ENCODE measurements around the gene DCHS1.

- TF ChIP-seq CHD4 (IDR thresholded peaks at IDR 0.05; ENCODE audit: borderline replicate concordance) (no peak), CTCF (IDR thresholded peaks at IDR 0.05) (no peak)
These were observed 49.0 kb downstream of the DCHS1 start for GRCh38 chr11:6606471-6607189.

Measured in A549 (cell line).